OCI-LY7 (cell line): ENCODE results near the gene EFCAB5. TPM values are rescaled to one million over a fixed set of nuclear protein-coding genes. Genes with fewer than 3 reads are reported as not detected.

Experiments used
- BruUV-seq: library from RNA; stranded (reverse); fragments of 400-500 nt; replicated peaks from 2 replicates; lab custom pipeline; 2021; lab: Mats Ljungman, UMichigan
- CTCF ChIA-PET: fragments of 300-600 bp; sonication (Branson Sonifier 250); formaldehyde crosslinking; loops from one replicate; lab custom pipeline; 2022; ENCODE audit warnings: antibody characterized with exemption; ENCODE audit not compliant: unreplicated experiment; lab: Charles Lee
- POLR2A ChIA-PET: fragments of 300-600 bp; sonication (Branson Sonifier 250); formaldehyde crosslinking; loops from one replicate; lab custom pipeline; 2022; ENCODE audit warnings: antibody characterized with exemption; lab: Charles Lee
- DNase-seq: peaks from one replicate; pipeline ENCODE4 v3.0.0-alpha.2; 2015; ENCODE audit warnings: low spot score
- H2AFZ ChIP-seq: fragments of 200-600 bp; sonication (generic), shearing (Covaris generic); 2 replicates; pipeline ENCODE4 v1.6.1; 2014; ENCODE audit warnings: mild to moderate bottlenecking, antibody characterized with exemption, low read length, moderate library complexity
- H3K27ac ChIP-seq: fragments of 200-600 bp; sonication (generic); 2 replicates; pipeline ENCODE4 v1.5.1; 2014; ENCODE audit warnings: mixed run types, low read depth, mild to moderate bottlenecking, moderate library complexity, low read length, inconsistent platforms; ENCODE audit not compliant: poor library complexity, severe bottlenecking
- H3K36me3 ChIP-seq: fragments of 200-600 bp; sonication (generic); 2 replicates; pipeline ENCODE4 v1.6.1; 2014; ENCODE audit warnings: mild to moderate bottlenecking, antibody characterized with exemption, low read length, moderate library complexity, mixed read lengths; ENCODE audit not compliant: insufficient read depth
- H3K4me1 ChIP-seq: fragments of 200-600 bp; sonication (generic); 2 replicates; pipeline ENCODE4 v1.5.1; 2014; ENCODE audit warnings: mild to moderate bottlenecking, low read length; ENCODE audit not compliant: insufficient read depth, poor library complexity, severe bottlenecking
- H3K4me2 ChIP-seq: fragments of 200-600 bp; sonication (generic); 2 replicates; pipeline ENCODE4 v1.6.1; 2014; ENCODE audit warnings: mild to moderate bottlenecking, low read length
- H3K4me3 ChIP-seq: fragments of 200-600 bp; sonication (generic); 2 replicates; pipeline ENCODE4 v1.5.1; 2014; ENCODE audit warnings: mild to moderate bottlenecking, low read depth, low read length; ENCODE audit not compliant: poor library complexity, severe bottlenecking
- H3K79me2 ChIP-seq: fragments of 200-600 bp; sonication (generic); 2 replicates; pipeline ENCODE4 v1.6.1; 2016; ENCODE audit warnings: low read depth, mild to moderate bottlenecking, low read length, moderate library complexity, mixed read lengths; ENCODE audit not compliant: insufficient read depth
- H3K9me2 ChIP-seq: fragments of 200-600 bp; sonication (generic); 2 replicates; pipeline ENCODE4 v1.6.1; 2016; ENCODE audit warnings: mild to moderate bottlenecking, low read length, mixed read lengths; ENCODE audit not compliant: insufficient read depth
- H3K9me3 ChIP-seq: fragments of 200-600 bp; sonication (generic); 2 replicates; pipeline ENCODE4 v1.6.1; 2014; ENCODE audit warnings: mild to moderate bottlenecking, mixed run types, low read length, mixed read lengths
- H4K20me1 ChIP-seq: fragments of 200-600 bp; sonication (generic); 2 replicates; pipeline ENCODE4 v1.6.1; 2014; ENCODE audit warnings: mild to moderate bottlenecking, antibody characterized with exemption, low read length, moderate library complexity, mixed read lengths; ENCODE audit not compliant: insufficient read depth
- CTCF ChIP-seq: fragments of 200-600 bp; sonication (generic); conservative IDR thresholded peaks from 2 replicates; pipeline ENCODE4 v1.5.1; 2014; ENCODE audit warnings: mild to moderate bottlenecking, antibody characterized with exemption, low read length, moderate library complexity, mixed read lengths
- EZH2phosphoT487 ChIP-seq: fragments of 200-600 bp; sonication (generic); IDR thresholded peaks from 2 replicates; pipeline ENCODE4 v1.6.1; 2018; ENCODE audit warnings: low read depth, borderline replicate concordance, mild to moderate bottlenecking, mixed run types, antibody characterized with exemption, low read length, moderate library complexity, mixed read lengths
- intact Hi-C: fragments of 100-400 bp; cut with micrococcal nuclease; formaldehyde crosslinking; loops from one replicate; pipeline ENCODE4 v1.10.0; 2022; ENCODE audit not compliant: unreplicated experiment
- total RNA-seq, 2 experiments: library from RNA; depleted of rRNA in 1 of 2; stranded (reverse); fragments of >200 nt in 1 of 2; shearing (Covaris generic) in 1 of 2; gene quantifications; 2 replicates each; pipeline ENCODE4 v1.2.3, GENCODE V29; 2014 to 2022

The EFCAB5 gene
- total RNA-seq, 2 experiments from 2014 or later, result 1.9 to 2.2 TPM

DNA sequence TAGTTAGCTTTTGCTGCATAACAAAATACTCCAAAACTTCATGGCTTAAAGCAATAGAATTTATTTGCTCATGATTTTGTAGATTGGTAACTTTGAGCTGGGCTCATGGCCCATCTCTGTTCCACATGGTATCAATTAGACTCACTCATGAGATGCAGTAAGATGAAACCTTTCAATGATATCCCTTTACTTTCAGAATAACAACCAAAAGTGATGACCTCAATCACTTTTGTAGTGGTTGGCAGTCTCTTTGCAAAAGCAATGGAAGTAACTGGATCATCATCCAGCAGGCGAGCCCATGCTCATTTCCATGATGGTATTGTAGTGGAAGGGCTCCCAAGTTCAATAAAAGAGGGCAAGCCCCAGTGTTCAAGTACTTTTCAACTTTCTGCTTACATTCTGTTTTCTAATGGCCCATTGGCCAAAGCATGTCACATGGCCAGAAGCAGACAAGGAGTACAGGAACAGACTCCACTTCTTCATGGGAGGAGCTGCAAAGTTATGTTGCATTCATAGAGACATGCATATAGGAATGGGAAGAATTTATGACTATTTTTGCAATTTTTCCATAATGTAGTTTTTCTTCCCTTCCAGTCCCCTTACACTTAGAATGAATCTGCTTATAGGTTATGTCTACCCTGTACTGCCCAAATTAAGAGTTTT is 41.7 kb downstream of the EFCAB5 start:
- H2AFZ ChIP-seq, result no peak overlapping the region
- H3K27ac ChIP-seq, result no peak overlapping the region
- ChIA-PET POLR2A (no interaction called here), CTCF (no interaction called here)
- 0 out of 2 replicates have a peak, but pooled peaks cover 5% of the 10 kb centered on the region for H3K9me3 ChIP-seq
- no peaks in the 10 kb centered on the region for H3K79me2 ChIP-seq
- H3K36me3 ChIP-seq, result no peaks in the 10 kb centered on the region
- no peaks in the 10 kb centered on the region for H4K20me1 ChIP-seq
- DNase-seq, result no peak
- H3K9me2 ChIP-seq, result no peaks in the 10 kb centered on the region
- no peaks in the 10 kb centered on the region for H3K4me1 ChIP-seq
- BruUV-seq, result no TSS peak
- no peak overlapping the region for H3K4me3 ChIP-seq
- intact Hi-C loops, result no loop called here
- no peak overlapping the region for H3K4me2 ChIP-seq
- TF ChIP-seq EZH2phosphoT487, result no peak

DNA sequence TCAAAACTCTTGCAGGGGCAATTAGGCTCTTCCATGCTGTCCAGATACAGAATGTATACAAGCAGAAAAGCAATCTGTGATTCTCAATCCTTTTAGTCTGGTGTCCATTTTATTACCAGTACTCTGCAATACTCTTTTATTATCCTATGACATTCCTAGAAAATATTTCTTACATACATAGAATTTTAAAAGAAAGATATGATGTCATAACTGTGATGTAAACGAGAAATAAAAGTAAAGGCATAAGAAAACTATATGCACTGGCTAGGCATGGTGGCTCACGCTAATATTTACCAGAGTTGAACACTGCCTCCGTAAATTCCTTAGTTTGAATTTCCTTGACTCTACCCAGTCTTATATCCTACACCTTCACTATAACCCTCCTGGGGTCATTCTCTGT is 55.0 kb downstream of the EFCAB5 start:
- Histone ChIP-seq H3K79me2 (no peaks in the 10 kb centered on the region), H2AFZ (no peak overlapping the region), H3K4me3 (no peak overlapping the region), H3K36me3 (no peaks in the 10 kb centered on the region), H3K4me2 (no peak overlapping the region), H3K4me1 (no peaks in the 10 kb centered on the region), H3K9me2 (no peaks in the 10 kb centered on the region), H3K27ac (no peak overlapping the region), H4K20me1 (no peaks in the 10 kb centered on the region), H3K9me3 (no peaks in the 10 kb centered on the region)
- BruUV-seq, result no TSS peak
- TF ChIP-seq EZH2phosphoT487 (no peak), CTCF (no peak)
- POLR2A ChIA-PET, result interaction anchor here (1.0 kb wide), 1 partner anchor 12 kb away, joined by 3 read pairs; no protein-coding TSS in a partner anchor
- intact Hi-C loops, result no loop called here
- CTCF ChIA-PET, result no interaction called here
- no peak for DNase-seq

DNA sequence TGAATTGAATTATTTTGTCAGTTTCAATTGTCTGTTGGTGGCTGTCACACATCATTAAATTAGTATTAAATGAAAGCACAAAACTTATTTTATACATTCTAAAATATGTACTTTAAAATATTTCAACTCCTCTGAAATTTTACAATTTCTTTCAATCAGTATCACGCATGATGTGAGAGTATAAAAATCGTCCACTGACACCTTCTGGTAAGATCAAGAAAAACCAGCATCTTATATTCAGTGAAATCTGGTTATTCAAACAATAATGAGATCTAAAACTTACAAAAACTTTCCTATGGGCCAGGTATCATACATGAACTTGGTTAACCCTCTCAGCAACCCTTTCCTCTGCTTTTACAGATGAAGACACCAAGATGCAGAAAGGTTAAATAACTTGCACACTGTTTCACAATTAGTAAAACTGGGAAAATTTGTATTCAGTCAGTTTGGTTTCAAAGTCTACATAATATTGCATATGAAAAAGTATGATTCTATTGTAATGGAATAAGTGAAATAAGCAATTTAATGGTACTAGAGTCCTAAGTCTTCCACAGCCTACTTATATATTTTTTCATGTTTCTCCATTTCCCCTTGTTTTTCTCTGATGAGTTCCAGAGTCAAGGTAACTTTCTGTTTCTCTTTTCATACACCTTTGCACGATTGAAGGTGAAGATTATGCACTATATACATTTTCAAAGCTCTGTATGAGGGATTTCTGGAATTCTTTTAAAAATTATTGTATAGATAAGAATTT is 58.7 kb downstream of the EFCAB5 start:
- Histone ChIP-seq H4K20me1 (no peaks in the 10 kb centered on the region), H3K9me3 (no peaks in the 10 kb centered on the region), H3K4me3 (no peak overlapping the region), H3K27ac (no peak overlapping the region), H2AFZ (no peak overlapping the region), H3K79me2 (no peaks in the 10 kb centered on the region), H3K4me2 (no peak overlapping the region), H3K9me2 (no peaks in the 10 kb centered on the region), H3K4me1 (no peaks in the 10 kb centered on the region), H3K36me3 (no peaks in the 10 kb centered on the region)
- ChIA-PET CTCF (no interaction called here), POLR2A (no interaction called here)
- BruUV-seq, result no TSS peak
- intact Hi-C loops, result loop anchor here (1.0 to 10.0 kb wide), 2 partner anchors 193 to 365 kb away; no protein-coding TSS in a partner anchor
- no peak for TF ChIP-seq EZH2phosphoT487
- TF ChIP-seq CTCF, result peak; percentile 75
- peak; percentile 30 for DNase-seq
